ENCODE measurements around the gene NSMCE1. TPM values are rescaled to one million over a fixed set of nuclear protein-coding genes. Genes with fewer than 3 reads are reported as not detected.

The NSMCE1 gene
- total RNA-seq, 1 experiment from 2014 or later, result 19.3 TPM

DNA sequence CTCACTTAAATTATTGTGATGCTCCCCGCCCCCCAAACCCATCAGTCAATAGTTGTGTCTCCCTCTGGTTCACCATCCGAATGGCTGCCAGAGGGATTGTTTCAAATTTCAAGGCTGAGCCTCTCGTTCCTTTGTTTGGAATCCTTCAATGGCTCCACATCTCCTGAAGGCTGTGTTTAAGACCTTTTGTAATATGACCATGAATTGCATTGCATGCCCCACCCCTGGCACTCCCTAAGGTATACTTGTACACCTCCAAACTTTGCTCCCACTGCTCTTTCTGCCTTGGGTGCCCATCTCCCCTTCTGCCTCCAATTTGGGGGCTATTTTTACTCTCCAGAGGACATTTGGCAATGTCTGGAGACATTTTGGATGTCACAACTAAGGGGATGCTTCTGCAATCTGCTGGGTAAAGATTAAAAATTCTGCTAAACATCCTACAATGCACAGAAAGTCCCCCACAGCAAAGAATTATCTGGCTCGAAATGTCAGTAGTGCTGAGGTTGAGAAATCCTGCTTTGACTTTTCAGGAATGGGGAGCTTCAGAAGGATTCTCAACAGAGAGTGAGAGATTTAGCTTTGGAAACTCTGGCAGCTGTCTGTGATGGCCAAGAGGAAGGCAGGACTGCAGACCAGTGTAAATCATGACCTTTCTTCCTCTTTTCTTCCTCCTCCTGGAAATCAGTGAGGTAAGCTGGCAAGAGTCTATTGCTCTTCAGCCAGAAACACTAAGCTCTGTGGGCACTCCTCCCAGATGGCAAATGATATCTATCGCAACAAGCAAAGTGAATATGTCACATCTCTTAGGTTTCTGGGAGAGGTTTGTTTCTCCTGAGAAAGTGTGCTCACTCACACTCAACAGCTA is 36.5 kb upstream of the NSMCE1 start:
- no peak overlapping the region; a peak in 1 of 5 replicates for H3K4me3 Mint-ChIP-seq
- TF ChIP-seq, protein P1, sequence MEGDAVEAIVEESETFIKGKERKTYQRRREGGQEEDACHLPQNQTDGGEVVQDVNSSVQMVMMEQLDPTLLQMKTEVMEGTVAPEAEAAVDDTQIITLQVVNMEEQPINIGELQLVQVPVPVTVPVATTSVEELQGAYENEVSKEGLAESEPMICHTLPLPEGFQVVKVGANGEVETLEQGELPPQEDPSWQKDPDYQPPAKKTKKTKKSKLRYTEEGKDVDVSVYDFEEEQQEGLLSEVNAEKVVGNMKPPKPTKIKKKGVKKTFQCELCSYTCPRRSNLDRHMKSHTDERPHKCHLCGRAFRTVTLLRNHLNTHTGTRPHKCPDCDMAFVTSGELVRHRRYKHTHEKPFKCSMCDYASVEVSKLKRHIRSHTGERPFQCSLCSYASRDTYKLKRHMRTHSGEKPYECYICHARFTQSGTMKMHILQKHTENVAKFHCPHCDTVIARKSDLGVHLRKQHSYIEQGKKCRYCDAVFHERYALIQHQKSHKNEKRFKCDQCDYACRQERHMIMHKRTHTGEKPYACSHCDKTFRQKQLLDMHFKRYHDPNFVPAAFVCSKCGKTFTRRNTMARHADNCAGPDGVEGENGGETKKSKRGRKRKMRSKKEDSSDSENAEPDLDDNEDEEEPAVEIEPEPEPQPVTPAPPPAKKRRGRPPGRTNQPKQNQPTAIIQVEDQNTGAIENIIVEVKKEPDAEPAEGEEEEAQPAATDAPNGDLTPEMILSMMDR (conservative IDR thresholded peaks at IDR 0.05), result no peak
- H3K23me2 ChIP-seq (ENCODE audit: insufficient read length, low read depth, low read length, poor library complexity, severe bottlenecking), result no peaks in the 10 kb centered on the region
- H2AK5ac ChIP-seq (ENCODE audit: insufficient read length, low read length), result no peak overlapping the region
- H3K18ac ChIP-seq (ENCODE audit: insufficient read length, low read depth, low read length), result no peak overlapping the region
- H3K4ac ChIP-seq (ENCODE audit: low read depth, low read length), result no peak overlapping the region
- no peaks in the 10 kb centered on the region for H3K79me2 ChIP-seq (ENCODE audit: insufficient read depth, low read length)
- no peak overlapping the region for H4K5ac ChIP-seq (ENCODE audit: insufficient read length, low read depth, low read length)
- H3K4me2 ChIP-seq (ENCODE audit: insufficient read depth, insufficient read length, low read length), result no peak overlapping the region
- H3K9me3 ChIP-seq (ENCODE audit: control insufficient read depth, low read depth, low read length), result no peaks in the 10 kb centered on the region
- H2AFZ ChIP-seq (ENCODE audit: low read length), result no peak overlapping the region
- peaks cover 9% of the 10 kb centered on the region in 2 experiments for H3K4me1 Mint-ChIP-seq
- H2BK15ac ChIP-seq (ENCODE audit: low read depth, low read length), result no peak overlapping the region
- peaks cover 2% of the 10 kb centered on the region for H4K20me1 ChIP-seq (ENCODE audit: control insufficient read depth, insufficient read depth, insufficient read length)
- peaks cover 6 to 9% of the 10 kb centered on the region in 2 experiments; a peak in 3 of 5 replicates for H3K9me3 Mint-ChIP-seq
- H3K4me1 ChIP-seq (ENCODE audit: insufficient read depth, low read length), result no peaks in the 10 kb centered on the region
- no peak overlapping the region for H3T11ph ChIP-seq (ENCODE audit: low read length)
- H4K91ac ChIP-seq (ENCODE audit: insufficient read length, low read depth, low read length), result no peak overlapping the region
- no peak overlapping the region for H3K14ac ChIP-seq (ENCODE audit: insufficient read depth, low read length)
- H3K79me1 ChIP-seq (ENCODE audit: insufficient read depth, low read depth, low read length, poor library complexity, severe bottlenecking), result no peaks in the 10 kb centered on the region
- no peak overlapping the region for H3K27ac Mint-ChIP-seq
- H2BK12ac ChIP-seq (ENCODE audit: insufficient read length, low read depth, low read length), result no peak overlapping the region
- no peak overlapping the region for H3K56ac ChIP-seq (ENCODE audit: insufficient read length, low read depth, low read length)
- H2BK120ac ChIP-seq (ENCODE audit: low read depth, low read length, poor library complexity, severe bottlenecking), result no peak overlapping the region
- no peak overlapping the region for H4K8ac ChIP-seq (replicated peaks; ENCODE audit: insufficient read length, low read depth, low read length)
- no CpG with 5 or more reads among the region's 5 CpGs for WGBS (ENCODE audit: extremely low coverage, insufficient read length, low lambda C conversion rate)
- H2BK5ac ChIP-seq (ENCODE audit: insufficient read length, low read length), result no peak overlapping the region
- peaks cover 4% of the 10 kb centered on the region for H3K27me3 Mint-ChIP-seq (ENCODE audit: low read depth)
- H3K27me3 ChIP-seq (ENCODE audit: insufficient read depth, low read length), result no peaks in the 10 kb centered on the region
- H3K36me3 Mint-ChIP-seq (ENCODE audit: insufficient read depth in 1 of 3, low read depth in 3 of 3), result peaks cover 0 to 8% (median 5%) of the 10 kb centered on the region in 3 experiments; a peak in 4 of 7 replicates
- DNase-seq, result no peak
- H3K23ac ChIP-seq (ENCODE audit: insufficient read length, low read depth, low read length), result no peak overlapping the region
- H3K27ac ChIP-seq (ENCODE audit: insufficient read length, low read depth, low read length), result no peak overlapping the region
- no peak overlapping the region for H3K9ac ChIP-seq (ENCODE audit: extremely low read depth, insufficient read length, low read length)
- no peak overlapping the region for H2BK20ac ChIP-seq (ENCODE audit: low read depth, low read length, poor library complexity, severe bottlenecking)

Measured in H9 (cell line).